GM19240 (cell line): ENCODE results near the gene NUAK1.

ENCODE experiments used
- DNase-seq: peaks from one replicate; pipeline ENCODE4 v3.0.0; 2011; ENCODE audit warnings: low spot score; ENCODE audit not compliant: insufficient read length

NUAK1 gene

GRCh38 chr12:106084014-106084671 lies 54.6 kb downstream of the NUAK1 start:
- DNase-seq: no peak

GRCh38 chr12:106082216-106083175 lies 56.3 kb downstream of the NUAK1 start:
- no peak for DNase-seq

GRCh38 chr12:106081606-106082005 lies 57.1 kb downstream of the NUAK1 start:
- no peak for DNase-seq

- DNase-seq: no peak
Measured at GRCh38 chr12:106080791-106081170, 58.0 kb downstream of the NUAK1 start.

GRCh38 chr12:106080041-106080790 lies 58.5 kb downstream of the NUAK1 start:
- DNase-seq: no peak

GRCh38 chr12:106079148-106079738 lies 59.5 kb downstream of the NUAK1 start:
- no peak for DNase-seq

GRCh38 chr12:106078358-106079010 lies 60.3 kb downstream of the NUAK1 start:
- no peak for DNase-seq

GRCh38 chr12:106074706-106075392 lies 63.9 kb downstream of the NUAK1 start:
- DNase-seq: no peak

GRCh38 chr12:106074361-106074705 lies 64.4 kb downstream of the NUAK1 start:
- no peak for DNase-seq

GRCh38 chr12:106073179-106073578 lies 65.6 kb downstream of the NUAK1 start:
- no peak for DNase-seq

- no peak for DNase-seq
Measured at GRCh38 chr12:106072751-106073150, 66.0 kb downstream of the NUAK1 start.

- DNase-seq: no peak
Measured at GRCh38 chr12:106071686-106072085, 67.1 kb downstream of the NUAK1 start.

- DNase-seq: no peak
Measured at GRCh38 chr12:106070611-106071010, 68.1 kb downstream of the NUAK1 start.

GRCh38 chr12:106070147-106070546 lies 68.6 kb downstream of the NUAK1 start:
- DNase-seq: no peak

GRCh38 chr12:106068296-106068695 lies 70.5 kb downstream of the NUAK1 start:
- no peak for DNase-seq

GRCh38 chr12:106067606-106068205 lies 71.0 kb downstream of the NUAK1 start:
- no peak for DNase-seq

GRCh38 chr12:106066726-106067325 lies 71.9 kb downstream of the NUAK1 start:
- no peak for DNase-seq

GRCh38 chr12:106066051-106066705 lies 72.6 kb downstream of the NUAK1 start:
- DNase-seq: no peak

GRCh38 chr12:106065506-106065905 lies 73.2 kb downstream of the NUAK1 start:
- no peak for DNase-seq
